H9 (cell line): ENCODE measurements around the gene GRIK4. TPM values are rescaled to one million over a fixed set of nuclear protein-coding genes. Genes with fewer than 3 reads are reported as not detected.
A peak's percentile ranks its signal among the peaks of the same experiment; 100 is the strongest.

Source experiments
- DNase-seq: peaks from one replicate; pipeline ENCODE4 v3.0.0-alpha.2; 2017
- H2AFZ ChIP-seq: one replicate; pipeline ENCODE4 v1.6.1; 2013; ENCODE audit warnings: mild to moderate bottlenecking, low read length, control low read depth, moderate library complexity
- H2AK5ac ChIP-seq: 2 replicates; pipeline ENCODE4 v1.6.1; 2013; ENCODE audit warnings: low read length, control low read depth, mixed read lengths; ENCODE audit not compliant: insufficient read length
- H2BK120ac ChIP-seq: one replicate; pipeline ENCODE4 v1.6.1; 2013; ENCODE audit warnings: low read depth, mild to moderate bottlenecking, low read length, control low read depth, inconsistent platforms; ENCODE audit not compliant: poor library complexity, severe bottlenecking
- H2BK12ac ChIP-seq: 2 replicates; pipeline ENCODE4 v1.6.1; 2013; ENCODE audit warnings: low read length, control low read depth, mixed read lengths, low read depth; ENCODE audit not compliant: insufficient read length
- H2BK15ac ChIP-seq: 2 replicates; pipeline ENCODE4 v1.6.1; 2013; ENCODE audit warnings: low read depth, low read length, control low read depth
- H2BK20ac ChIP-seq: one replicate; pipeline ENCODE4 v1.6.1; 2013; ENCODE audit warnings: low read depth, mild to moderate bottlenecking, low read length, control low read depth, inconsistent platforms; ENCODE audit not compliant: poor library complexity, severe bottlenecking
- H2BK5ac ChIP-seq: 2 replicates; pipeline ENCODE4 v1.6.1; 2013; ENCODE audit warnings: low read length, control low read depth, mixed read lengths; ENCODE audit not compliant: insufficient read length
- H3K14ac ChIP-seq: 2 replicates; pipeline ENCODE4 v1.6.1; 2013; ENCODE audit warnings: low read length, control low read depth; ENCODE audit not compliant: insufficient read depth
- H3K18ac ChIP-seq: 2 replicates; pipeline ENCODE4 v1.6.1; 2013; ENCODE audit warnings: low read depth, mild to moderate bottlenecking, mixed read lengths, low read length, control low read depth; ENCODE audit not compliant: insufficient read length
- H3K23ac ChIP-seq: 2 replicates; pipeline ENCODE4 v1.6.1; 2013; ENCODE audit warnings: low read length, control low read depth, mixed read lengths, low read depth; ENCODE audit not compliant: insufficient read length
- H3K23me2 ChIP-seq: 2 replicates; pipeline ENCODE4 v1.6.1; 2013; ENCODE audit warnings: low read depth, mild to moderate bottlenecking, mixed read lengths, low read length, control low read depth; ENCODE audit not compliant: insufficient read length, poor library complexity, severe bottlenecking
- H3K27ac ChIP-seq: 2 replicates; pipeline ENCODE4 v1.5.1; 2013; ENCODE audit warnings: low read length, control low read depth, mixed read lengths, low read depth; ENCODE audit not compliant: insufficient read length
- H3K27me3 ChIP-seq: 2 replicates; pipeline ENCODE4 v1.6.1; 2013; ENCODE audit warnings: low read length, control low read depth, inconsistent platforms; ENCODE audit not compliant: insufficient read depth
- H3K4ac ChIP-seq: 2 replicates; pipeline ENCODE4 v1.6.1; 2013; ENCODE audit warnings: low read depth, mild to moderate bottlenecking, control low read depth, inconsistent platforms, low read length, moderate library complexity
- H3K4me1 ChIP-seq: 2 replicates; pipeline ENCODE4 v1.6.1; 2013; ENCODE audit warnings: low read length, control low read depth, inconsistent platforms; ENCODE audit not compliant: insufficient read depth
- H3K4me2 ChIP-seq: 2 replicates; pipeline ENCODE4 v1.6.1; 2013; ENCODE audit warnings: low read length, control low read depth, mixed read lengths; ENCODE audit not compliant: insufficient read length, insufficient read depth
- H3K56ac ChIP-seq: 2 replicates; pipeline ENCODE4 v1.6.1; 2013; ENCODE audit warnings: low read depth, mild to moderate bottlenecking, mixed read lengths, low read length, control low read depth; ENCODE audit not compliant: insufficient read length
- H3K79me1 ChIP-seq: 2 replicates; pipeline ENCODE4 v1.6.1; 2013; ENCODE audit warnings: low read depth, mild to moderate bottlenecking, moderate library complexity, low read length, control low read depth, inconsistent platforms; ENCODE audit not compliant: insufficient read depth, poor library complexity, severe bottlenecking
- H3K79me2 ChIP-seq: 2 replicates; pipeline ENCODE4 v1.6.1; 2013; ENCODE audit warnings: low read length, control low read depth, inconsistent platforms; ENCODE audit not compliant: insufficient read depth
- H3K9ac ChIP-seq: 2 replicates; pipeline ENCODE4 v1.6.1; 2013; ENCODE audit warnings: low read length, control low read depth, mixed read lengths; ENCODE audit not compliant: insufficient read length; ENCODE audit errors: extremely low read depth
- H3K9me3 ChIP-seq: one replicate; pipeline ENCODE4 v1.6.1; 2013; ENCODE audit warnings: low read depth, low read length, inconsistent platforms; ENCODE audit not compliant: control insufficient read depth
- H3T11ph ChIP-seq: one replicate; pipeline ENCODE4 v1.6.1; 2013; ENCODE audit warnings: mild to moderate bottlenecking, low read length, control low read depth, inconsistent platforms
- H4K20me1 ChIP-seq: one replicate; pipeline ENCODE4 v1.6.1; 2013; ENCODE audit not compliant: control insufficient read depth, insufficient read length, insufficient read depth
- H4K5ac ChIP-seq: 2 replicates; pipeline ENCODE4 v1.6.1; 2013; ENCODE audit warnings: low read depth, mild to moderate bottlenecking, mixed read lengths, low read length, control low read depth; ENCODE audit not compliant: insufficient read length
- H4K8ac ChIP-seq: replicated peaks from 2 replicates; pipeline ENCODE4 v1.6.1; 2013; ENCODE audit warnings: low read length, control low read depth, mixed read lengths, low read depth; ENCODE audit not compliant: insufficient read length
- H4K91ac ChIP-seq: 2 replicates; pipeline ENCODE4 v1.6.1; 2013; ENCODE audit warnings: low read depth, mild to moderate bottlenecking, moderate library complexity, mixed read lengths, low read length, control low read depth; ENCODE audit not compliant: insufficient read length
- H3K27ac Mint-ChIP-seq, 3 experiments: 2 replicates in 2 of 3; 3 replicates in 1 of 3; pipeline ENCODE4 v1.8.0; 2020 to 2021; ENCODE audit warnings: mixed read lengths in 3 of 3, mild to moderate bottlenecking in 1 of 3, moderate library complexity in 1 of 3
- H3K27me3 Mint-ChIP-seq: 2 replicates; pipeline ENCODE4 v1.8.0; 2021; ENCODE audit warnings: low read depth, mild to moderate bottlenecking, moderate library complexity, mixed read lengths
- H3K36me3 Mint-ChIP-seq, 3 experiments: 2 replicates in 2 of 3; 3 replicates in 1 of 3; pipeline ENCODE4 v1.8.0; 2020 to 2021; ENCODE audit warnings: low read depth in 3 of 3, mixed read lengths in 3 of 3; ENCODE audit not compliant: insufficient read depth in 1 of 3
- H3K4me1 Mint-ChIP-seq, 2 experiments: 2 replicates each; pipeline ENCODE4 v1.8.0; 2020; ENCODE audit warnings: mixed read lengths in 2 of 2
- H3K4me3 Mint-ChIP-seq, 2 experiments: 2 replicates in 1 of 2; 3 replicates in 1 of 2; pipeline ENCODE4 v1.8.0; 2020 to 2021; ENCODE audit warnings: mild to moderate bottlenecking in 2 of 2, mixed read lengths in 2 of 2, moderate library complexity in 1 of 2
- H3K9me3 Mint-ChIP-seq, 2 experiments: 2 replicates in 1 of 2; 3 replicates in 1 of 2; pipeline ENCODE4 v1.8.0; 2020; ENCODE audit warnings: mild to moderate bottlenecking in 2 of 2, mixed read lengths in 2 of 2, moderate library complexity in 1 of 2
- whole genome bisulfite sequencing: extraction: QIAGEN DNeasy Blood & Tissue Kit; methylation state at CpG from one replicate; pipeline ENCODE4 v1.1.7; 2013; ENCODE audit warnings: missing lambda C conversion rate, low lambda C conversion rate, mixed read lengths; ENCODE audit not compliant: insufficient read length; ENCODE audit errors: extremely low coverage; 5-methylcytosine and 5-hydroxymethylcytosine counted together
- total RNA-seq: library from RNA; stranded (reverse); gene quantifications from 2 replicates; pipeline ENCODE4 v1.2.1, GENCODE V29; 2021
- TF ChIP-seq, protein P1 (sequence below): fragments of 200-600 bp; sonication (generic); conservative IDR thresholded peaks from 3 replicates; pipeline ENCODE4 v1.8.0; 2021; ENCODE audit warnings: antibody characterized with exemption, mild to moderate bottlenecking

Gene GRIK4
- total RNA-seq, 1 experiment from 2014 or later, result 2.3 TPM

- H2BK15ac ChIP-seq, result no peak overlapping the region
- H3K36me3 Mint-ChIP-seq, result no peaks in the 10 kb centered on the region
These were observed 202.9 kb downstream of the GRIK4 start for GRCh38 chr11:120714438-120714837.

More at GRCh38 chr11:120714438-120714837, 202.9 kb downstream of the GRIK4 start:
- Histone ChIP-seq H2BK120ac (no peak overlapping the region), H3K4ac (no peak overlapping the region), H3K27me3 (no peaks in the 10 kb centered on the region), H3K9ac (no peak overlapping the region), H2AFZ (no peak overlapping the region), H4K8ac (no peak overlapping the region), H4K20me1 (no peaks in the 10 kb centered on the region), H3K9me3 (no peaks in the 10 kb centered on the region), H3K14ac (no peak overlapping the region), H3K56ac (no peak overlapping the region), H3K79me1 (no peaks in the 10 kb centered on the region), H3K4me2 (no peak overlapping the region), H4K5ac (no peak overlapping the region), H3K23me2 (peaks cover 2% of the 10 kb centered on the region), H3K4me1 (no peaks in the 10 kb centered on the region; the same call in 1 of the 2 replicates), H2BK12ac (no peak overlapping the region), H4K91ac (no peak overlapping the region), H3K23ac (no peak overlapping the region), H2BK5ac (no peak overlapping the region), H2BK20ac (no peak overlapping the region), H3K18ac (no peak overlapping the region), H3K79me2 (no peaks in the 10 kb centered on the region), H3T11ph (no peak overlapping the region), H3K27ac (no peak overlapping the region), H2AK5ac (no peak overlapping the region)
- no CpG with 5 or more reads among the region's 3 CpGs for WGBS
- H3K27me3 Mint-ChIP-seq, result peaks cover 9% of the 10 kb centered on the region
- peaks cover 63% of the 10 kb centered on the region in 2 experiments for H3K4me1 Mint-ChIP-seq
- no peaks in the 10 kb centered on the region for H3K9me3 Mint-ChIP-seq
- DNase-seq, result no peak
- TF ChIP-seq, protein P1, sequence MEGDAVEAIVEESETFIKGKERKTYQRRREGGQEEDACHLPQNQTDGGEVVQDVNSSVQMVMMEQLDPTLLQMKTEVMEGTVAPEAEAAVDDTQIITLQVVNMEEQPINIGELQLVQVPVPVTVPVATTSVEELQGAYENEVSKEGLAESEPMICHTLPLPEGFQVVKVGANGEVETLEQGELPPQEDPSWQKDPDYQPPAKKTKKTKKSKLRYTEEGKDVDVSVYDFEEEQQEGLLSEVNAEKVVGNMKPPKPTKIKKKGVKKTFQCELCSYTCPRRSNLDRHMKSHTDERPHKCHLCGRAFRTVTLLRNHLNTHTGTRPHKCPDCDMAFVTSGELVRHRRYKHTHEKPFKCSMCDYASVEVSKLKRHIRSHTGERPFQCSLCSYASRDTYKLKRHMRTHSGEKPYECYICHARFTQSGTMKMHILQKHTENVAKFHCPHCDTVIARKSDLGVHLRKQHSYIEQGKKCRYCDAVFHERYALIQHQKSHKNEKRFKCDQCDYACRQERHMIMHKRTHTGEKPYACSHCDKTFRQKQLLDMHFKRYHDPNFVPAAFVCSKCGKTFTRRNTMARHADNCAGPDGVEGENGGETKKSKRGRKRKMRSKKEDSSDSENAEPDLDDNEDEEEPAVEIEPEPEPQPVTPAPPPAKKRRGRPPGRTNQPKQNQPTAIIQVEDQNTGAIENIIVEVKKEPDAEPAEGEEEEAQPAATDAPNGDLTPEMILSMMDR, result no peak
- no peak overlapping the region for H3K4me3 Mint-ChIP-seq
- peak overlapping the region in 1 of 3 experiments; percentile 2; a peak in 1 of 7 replicates for H3K27ac Mint-ChIP-seq
